IPS DF 4.7 (cell line): Measurements from ENCODE around the gene TICRR.

Experiments used
- DNase-seq: peaks from one replicate; pipeline ENCODE4 v3.0.0-alpha.2; 2013; ENCODE audit warnings: low spot score; ENCODE audit errors: extremely low read depth

TICRR gene

DNA sequence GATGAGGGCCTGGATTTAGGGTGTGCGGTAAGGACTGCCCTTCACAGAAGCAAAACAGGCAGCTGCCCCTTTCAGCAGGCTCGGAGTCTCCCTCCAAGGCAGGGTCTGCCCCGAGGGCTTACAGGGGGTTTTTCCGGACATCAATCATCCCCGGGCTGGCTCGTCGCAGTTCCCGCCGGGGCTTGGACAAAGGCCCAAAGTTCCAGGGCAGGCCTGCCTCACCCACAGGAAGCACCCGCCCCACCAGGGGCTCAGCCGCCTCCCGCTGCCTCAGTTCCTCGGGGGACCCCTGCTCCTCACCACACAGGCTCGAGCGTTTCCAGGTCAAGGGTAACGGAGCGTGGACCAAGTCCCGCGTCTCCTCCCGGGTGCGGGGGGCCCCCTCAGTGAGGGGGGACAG is 53.0 kb downstream of the TICRR start:
- no peak for DNase-seq

DNA sequence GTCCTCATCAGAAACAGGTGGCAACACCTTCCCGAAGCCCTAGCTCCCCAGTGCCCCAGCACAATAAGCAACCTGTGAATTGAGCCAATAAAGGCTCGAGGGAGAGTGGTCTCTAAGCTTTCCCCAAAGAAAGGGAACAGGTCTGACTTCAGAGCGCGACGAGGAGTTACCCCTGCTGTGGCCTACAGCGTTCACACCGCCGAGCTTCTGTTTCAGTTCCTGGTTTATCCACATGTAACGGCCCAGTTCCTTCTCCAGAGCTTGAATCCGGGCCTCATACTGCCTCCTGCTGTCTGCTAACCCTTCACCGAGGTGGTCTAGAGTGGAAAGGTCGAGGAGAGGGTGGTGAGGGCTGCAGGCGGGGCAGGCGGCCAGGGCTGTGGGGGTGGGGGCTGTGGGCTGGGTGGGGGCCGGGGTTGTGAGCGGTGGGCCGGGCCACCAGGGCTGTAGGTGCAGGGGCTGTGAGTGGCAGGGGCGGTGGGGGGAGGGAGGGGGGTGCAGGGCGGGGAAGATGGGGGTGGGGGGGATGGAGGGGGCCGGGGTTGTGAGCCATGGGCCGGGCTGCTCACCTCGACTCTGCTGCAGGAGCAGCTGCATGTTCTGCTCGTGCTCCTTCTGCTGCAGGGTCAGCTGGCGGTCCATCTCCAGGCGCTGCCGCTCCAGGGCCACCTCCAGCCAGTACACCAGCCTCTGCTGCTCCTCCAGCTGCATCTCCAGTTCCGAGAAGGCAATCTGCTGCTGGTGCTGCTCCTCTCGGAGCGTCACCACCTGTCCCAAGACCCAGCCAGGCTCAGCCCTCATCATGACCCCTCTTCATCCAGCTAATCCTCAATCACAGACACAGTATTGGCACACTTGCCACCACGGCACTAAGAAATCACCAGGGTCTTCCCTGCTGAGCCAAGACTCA is 53.8 kb downstream of the TICRR start:
- no peak for DNase-seq

DNA sequence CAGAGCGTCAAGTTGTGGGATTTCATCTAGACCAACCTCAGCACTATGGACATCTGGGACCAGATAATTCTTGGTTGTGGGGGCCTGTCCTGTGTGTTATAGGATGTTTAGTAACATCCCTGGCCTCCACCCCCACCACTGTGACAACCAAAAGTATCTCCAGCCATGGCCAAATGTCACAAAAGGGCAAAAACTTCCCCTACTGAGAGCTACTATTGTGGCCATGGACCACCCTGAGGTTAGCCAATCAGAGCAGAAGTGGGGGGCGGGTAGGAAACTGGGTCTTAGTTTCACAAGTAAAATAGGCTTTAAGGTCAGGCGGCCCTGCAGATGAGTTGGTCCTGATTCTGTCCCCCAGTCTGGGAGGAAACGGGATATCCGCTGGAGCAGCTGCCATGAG is 54.6 kb downstream of the TICRR start:
- DNase-seq: no peak

DNA sequence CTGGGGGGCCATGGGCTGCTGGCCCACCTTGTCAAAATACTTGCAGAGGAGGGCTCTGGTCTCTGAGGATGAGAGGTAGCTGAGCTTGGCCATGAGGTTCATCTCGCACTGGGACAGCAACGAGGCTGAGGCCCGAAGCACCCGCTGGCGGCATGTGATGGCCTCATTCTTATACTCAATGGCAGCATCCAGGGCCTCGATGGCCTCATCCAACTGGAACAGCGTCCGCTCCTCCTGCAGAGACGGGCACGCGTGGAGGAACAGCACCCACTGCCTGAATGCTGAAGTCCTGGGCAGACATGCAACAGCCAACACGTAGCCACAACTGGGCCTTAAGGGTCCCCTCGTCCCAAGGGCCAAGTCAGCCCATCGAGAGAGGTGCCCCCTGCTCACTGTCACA is 55.0 kb downstream of the TICRR start:
- DNase-seq: no peak

DNA sequence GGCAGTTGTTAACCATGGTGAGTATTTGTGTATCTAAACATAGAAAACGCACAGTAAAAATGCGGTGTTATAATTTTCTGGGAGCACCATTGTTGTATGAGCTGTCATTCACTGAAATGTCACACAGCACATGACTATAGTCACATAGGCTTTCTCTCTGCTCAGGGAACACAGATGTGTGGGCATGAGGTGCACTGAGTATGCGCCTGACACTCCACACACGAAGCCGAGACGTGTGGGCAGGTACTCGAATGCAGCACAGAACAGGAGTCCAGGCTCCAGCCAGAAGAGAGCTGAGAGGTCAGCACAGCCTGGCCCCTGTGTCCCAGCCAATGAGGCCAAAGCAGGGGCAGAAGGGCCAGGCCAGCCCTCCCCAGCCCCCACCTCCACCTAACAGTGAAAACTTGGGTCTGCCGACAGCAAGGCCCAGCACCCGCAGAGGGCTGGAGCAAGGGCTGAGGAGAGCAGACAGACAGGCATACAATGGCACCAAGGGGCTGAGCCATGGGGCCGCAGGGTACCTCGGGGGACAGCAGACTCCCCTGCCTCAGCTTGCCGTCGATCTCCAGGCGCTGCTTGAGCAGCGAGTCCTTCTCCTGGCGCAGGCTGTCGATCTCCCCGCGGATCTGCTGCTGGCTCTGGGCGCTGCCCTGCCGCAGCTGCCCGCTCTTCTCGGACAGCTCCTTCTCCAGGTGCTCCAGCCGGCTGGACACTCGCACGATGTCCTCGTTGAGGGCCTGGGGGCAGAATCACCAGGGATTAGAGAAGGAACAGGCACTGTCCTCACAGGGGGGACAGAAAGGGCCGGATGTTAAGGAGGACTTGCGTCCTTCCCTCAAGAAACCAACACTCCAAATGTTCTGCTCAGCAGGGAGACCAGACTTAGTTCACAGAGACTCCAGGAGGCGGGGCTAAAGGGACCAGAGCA is 56.0 kb downstream of the TICRR start:
- DNase-seq: no peak

DNA sequence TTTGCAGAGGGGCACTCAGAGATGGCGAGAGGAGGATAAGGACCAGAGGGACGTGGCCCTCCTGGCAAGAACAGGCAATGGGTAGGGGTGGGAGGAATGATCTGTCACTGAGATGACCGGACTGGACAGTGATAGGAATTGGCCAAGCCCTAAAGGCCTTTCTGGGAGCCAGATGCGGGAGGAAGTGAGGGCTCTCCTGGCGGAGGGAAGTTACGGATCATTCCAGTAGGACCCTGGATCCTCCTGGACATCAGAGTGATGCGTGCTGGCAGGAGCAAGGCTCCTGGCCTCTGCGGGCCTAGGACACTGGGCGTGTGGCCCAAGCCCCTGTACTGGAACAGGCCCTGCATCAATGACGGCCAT is 56.6 kb downstream of the TICRR start:
- DNase-seq: no peak

DNA sequence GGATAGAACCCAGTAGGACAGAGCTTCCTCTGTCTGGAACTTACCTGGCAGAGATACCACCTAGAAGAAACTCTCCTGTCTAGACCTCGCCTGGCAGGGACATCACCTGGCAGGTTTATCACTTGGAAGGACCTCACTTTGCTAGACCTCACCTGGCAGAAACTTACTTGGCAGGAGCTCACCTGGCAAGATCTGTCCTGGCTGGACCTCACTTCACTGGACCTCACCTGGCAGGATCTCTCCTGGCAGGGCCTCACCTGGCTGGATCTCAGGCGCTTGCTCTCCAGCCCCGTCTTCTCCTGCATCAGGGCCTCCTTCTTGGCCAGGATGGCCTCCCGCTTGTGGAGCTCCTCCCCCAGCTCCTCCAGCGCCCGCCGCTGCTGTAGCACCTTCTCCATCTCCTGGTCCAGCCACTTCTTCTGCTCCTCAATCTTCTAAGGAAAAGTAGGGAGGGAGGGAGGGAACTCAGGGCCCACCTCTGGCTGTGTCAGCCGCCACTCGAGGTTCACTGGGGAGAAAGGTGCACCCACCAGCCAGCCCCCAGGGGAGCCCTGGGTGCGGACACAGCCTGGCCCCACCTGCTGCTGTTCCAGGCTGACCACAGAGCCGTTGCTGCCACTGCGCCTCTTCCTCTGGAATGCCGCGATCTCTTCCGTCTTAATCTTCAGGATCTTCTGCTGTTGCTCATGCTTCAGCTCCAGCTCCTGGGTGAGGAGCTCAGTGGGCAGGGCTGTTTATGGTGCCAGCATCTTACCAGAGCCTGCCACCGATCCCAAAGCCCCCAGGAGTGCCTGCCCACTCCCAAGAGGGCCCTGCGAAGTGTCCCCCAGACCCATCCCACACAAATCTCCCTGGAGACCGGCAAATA is 57.5 kb downstream of the TICRR start:
- DNase-seq: no peak

DNA sequence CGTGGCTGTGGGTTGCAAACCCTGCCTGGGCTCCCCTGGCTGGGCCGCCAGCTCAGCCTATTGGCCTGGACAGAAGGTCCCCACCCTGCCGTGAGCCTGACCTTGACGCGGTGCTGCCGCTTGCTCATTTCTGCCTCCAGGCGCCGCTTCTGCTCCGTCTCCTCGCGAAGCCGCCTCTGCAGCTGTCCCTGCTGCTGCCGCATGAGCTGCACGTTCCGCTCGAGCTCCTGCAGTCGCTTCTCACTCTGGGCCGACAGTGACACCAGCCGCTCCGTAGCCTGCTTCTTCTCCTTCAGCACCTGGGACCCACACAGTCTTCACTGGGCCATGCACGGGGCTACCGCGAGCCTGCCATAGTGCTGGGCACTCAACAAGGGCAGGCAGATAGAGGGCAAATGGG is 58.3 kb downstream of the TICRR start:
- DNase-seq: no peak

DNA sequence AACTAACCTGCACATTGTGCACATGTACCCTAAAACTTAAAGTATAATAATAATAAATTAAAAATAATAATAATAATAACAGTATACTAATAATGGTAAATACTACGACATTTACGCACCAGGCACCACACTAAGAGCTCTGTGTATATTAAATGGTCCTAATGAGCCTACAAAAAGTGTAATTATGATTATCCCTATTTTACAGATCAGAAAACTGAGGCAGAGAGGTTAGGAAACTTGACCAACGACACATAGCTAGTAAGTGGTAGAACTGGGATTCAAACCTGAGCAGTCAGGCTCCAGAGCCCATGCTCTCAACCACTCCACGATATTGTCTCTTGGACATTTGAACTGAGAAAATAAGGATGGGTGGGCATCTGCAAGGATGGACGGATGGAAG is 65.0 kb downstream of the TICRR start:
- DNase-seq: no peak

DNA sequence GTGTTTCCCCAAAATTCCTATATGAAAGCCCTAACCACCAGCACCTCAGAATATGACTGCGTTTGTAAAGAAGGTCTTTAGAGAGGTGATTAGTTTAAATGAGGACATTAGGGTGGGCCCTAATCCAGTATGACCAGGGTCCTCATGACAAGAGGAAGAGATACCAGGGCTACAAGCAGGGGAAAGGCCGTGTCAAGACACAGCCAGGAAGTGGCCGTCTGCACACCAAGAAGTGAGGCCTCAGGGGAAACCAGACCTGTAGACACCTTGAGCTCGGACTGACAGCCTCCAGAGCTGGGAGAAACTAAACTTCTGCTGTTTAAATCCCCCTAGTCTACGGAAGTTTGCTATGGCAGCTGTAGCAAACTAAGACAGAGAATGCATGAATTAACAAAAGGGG is 65.8 kb downstream of the TICRR start:
- DNase-seq: no peak

DNA sequence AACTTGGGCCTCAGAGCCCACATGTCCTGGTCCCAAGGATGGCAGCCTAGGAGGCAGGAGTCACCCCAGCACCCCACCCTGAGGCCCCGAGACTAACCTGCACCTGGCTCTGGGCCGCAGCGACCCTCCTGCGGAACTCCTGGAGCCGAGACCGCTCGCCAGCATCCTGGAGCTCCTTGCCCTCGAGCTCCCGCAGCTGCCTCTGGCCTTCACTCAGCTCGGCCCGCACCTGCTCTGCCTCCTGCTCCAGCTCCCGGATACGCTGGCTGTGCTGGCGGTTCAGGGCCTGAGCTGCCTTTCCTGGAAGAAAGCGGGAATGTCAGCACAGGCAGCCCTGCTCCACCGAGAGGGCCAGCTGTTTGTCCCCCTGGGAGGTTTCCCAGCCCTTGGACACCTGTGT is 66.8 kb downstream of the TICRR start:
- no peak for DNase-seq

DNA sequence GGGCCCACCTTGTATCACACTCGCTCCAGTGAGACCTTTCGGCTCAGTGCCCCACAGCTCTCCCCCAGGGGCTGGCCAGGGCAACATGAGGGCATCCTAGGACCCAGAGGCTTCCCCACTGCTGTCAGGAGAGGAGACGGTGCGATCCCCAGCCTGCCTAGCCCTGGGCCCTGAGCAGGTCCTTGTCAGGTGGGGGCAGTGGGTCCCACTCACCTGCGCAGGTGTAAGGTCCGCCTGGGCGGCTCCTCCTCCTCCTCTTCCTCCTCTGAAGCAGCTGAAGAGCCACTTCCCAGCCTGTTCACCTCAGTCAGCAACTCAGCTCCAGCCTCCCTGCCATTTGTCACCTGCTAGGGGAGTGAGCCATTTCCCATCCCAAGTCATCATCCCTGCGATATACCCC is 70.4 kb downstream of the TICRR start:
- no peak for DNase-seq

DNA sequence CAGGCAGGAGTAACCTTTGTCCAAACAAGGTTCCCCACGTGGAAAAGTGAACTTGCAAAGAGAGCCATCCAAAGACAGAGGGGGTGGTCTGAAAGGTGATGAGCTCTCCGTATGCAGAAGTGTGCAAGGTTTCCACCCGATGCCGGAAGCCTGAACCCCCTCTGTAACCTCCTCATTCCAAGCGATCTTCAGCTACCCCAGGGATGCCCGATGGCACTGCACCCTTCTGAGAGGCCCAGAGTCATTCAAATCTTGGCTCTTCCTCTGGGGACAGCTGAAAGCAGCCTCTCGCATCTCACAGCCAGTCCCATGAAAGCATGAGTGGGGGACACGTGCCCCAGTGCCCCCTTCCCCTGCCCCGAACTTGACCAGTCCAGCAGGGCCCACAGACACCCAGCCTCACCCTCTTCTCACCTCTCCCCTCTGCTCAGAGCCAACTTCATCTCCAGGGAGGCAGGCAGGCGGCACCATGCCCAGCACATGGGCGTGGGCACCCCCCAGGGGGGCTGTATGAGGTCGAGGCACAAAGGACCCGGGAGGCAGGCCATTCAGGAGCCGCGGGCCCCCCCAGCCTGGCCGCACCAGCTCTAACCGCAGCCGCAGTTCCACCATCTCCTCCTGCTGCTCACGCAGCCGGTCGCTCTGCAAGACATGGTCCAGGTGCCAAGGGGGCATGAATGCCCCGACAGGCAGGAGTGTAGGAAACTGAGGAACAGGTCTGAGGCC is 71.3 kb downstream of the TICRR start:
- DNase-seq: no peak

DNA sequence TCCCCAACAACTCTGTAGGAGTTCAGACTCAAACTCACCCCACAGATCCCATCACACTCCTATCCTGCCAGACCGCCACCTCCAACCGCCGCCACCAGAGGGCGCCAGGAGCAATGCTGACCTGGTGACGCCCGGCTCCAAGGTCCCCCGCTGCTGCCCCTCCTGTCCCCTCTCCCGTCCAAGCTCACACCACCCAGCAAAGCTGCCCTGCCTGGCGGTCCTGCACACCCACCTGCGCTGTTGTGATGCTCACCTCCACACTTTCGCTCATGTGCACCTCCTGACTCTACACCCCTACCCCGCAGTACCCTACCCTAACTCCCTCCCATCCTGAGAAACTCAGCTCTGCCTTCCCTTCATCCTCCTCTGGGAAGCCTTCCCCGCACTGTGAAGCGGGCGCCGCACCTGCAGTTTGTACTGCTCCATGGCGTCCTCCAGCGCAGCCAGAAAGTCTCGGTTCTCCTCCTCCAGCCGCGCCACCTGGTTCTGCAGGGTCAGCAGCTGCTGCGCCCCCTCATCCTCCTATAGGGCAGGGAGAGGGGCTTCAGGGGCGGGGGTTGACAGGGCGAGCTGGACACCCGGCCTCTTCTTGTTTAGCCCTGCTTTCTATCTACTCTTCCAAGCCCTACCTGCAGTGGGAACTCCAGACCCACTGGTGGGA is 72.1 kb downstream of the TICRR start:
- DNase-seq: no peak

DNA sequence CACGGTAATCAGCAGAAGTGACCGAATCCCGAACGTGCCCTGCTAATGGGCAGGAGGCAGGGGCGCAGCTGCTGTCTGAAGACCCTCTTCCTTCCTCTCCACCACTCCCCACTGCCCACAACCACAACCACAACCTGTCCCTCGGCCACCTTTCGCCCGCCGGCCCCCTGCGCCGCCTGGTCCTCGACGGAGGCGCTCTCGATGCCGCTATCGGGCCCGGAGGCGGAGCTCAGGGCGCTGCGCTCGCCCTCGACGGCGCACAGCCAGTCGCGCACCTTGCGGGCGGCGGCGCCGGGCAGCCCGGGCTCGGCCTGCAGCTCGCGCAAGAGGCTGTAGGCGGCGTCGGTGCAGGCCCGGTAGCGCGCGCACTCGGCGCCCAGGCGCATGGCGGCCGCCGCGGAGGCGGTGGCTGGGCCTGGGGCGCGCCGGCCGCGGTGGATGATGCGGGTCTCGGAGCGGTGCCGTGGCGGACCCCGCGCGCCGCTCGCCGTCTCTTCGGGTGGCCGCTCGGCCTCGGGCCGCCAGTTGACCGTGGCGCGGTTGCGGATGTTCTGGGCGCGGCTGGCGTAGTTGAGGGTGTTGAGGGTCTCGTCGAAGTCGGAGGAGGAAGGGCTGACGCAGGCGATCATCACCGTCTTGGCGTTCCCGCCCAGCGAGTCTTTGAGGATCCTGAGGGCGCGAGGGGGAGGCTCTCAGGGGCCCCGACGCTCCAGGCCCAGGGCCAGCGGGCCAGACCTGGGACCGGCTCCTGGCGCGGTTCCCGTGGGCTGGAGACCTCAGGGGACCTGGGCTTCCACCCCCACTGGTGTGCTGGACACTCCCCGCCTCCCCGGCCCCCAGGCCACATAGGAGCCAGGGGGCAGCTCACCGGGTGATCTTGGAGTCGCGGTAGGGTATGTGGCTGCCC is 73.1 kb downstream of the TICRR start:
- DNase-seq: no peak

DNA sequence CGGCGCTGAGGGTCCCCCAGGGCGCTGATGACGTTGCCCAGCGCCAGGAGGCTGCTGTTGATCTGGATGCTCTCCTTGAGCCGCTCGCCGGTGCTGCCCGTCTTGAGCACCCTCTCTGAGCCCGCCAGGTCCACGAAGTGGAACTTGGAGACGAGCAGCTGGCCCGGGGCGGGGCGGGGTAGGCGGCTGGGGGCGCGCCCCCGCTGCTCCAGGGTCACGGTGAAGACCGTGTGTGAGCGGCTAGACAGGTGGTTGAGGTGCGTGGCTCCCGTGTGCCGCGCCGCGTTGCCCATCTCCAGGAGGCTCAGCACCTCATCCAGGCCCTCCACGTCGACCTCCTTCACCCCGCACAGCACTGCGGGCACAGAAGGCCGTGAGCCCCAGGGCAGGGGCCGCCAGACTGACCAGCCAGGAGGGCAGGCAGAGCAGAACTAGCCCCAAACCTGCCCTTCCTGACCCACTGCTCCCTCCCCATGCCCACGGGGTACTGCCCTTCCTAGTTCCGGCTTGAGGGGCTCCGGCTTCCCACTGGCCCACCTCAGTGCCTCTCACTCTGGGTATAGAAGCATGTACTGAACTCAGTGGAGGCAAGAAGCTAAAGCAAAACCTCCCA is 73.8 kb downstream of the TICRR start:
- no peak for DNase-seq

DNA sequence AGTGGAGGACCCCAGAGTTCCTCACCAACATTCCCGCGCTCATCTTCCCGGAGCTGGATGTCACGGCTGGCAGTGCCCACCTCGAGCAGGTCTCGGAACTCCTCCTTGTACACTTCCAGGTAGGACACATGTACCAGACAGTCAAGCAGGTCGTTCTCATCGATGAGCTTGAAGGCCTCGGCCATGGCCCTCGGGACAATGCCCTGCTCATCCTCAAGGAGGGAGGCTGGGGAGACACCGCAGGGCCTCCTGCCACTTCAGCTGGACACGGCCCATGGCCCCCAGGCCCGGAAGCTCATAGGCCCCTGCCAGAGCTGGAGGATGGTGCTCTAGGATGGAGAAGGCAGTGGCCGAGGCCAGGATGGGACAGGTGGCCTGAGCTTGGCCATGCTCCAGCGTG is 74.4 kb downstream of the TICRR start:
- no peak for DNase-seq

DNA sequence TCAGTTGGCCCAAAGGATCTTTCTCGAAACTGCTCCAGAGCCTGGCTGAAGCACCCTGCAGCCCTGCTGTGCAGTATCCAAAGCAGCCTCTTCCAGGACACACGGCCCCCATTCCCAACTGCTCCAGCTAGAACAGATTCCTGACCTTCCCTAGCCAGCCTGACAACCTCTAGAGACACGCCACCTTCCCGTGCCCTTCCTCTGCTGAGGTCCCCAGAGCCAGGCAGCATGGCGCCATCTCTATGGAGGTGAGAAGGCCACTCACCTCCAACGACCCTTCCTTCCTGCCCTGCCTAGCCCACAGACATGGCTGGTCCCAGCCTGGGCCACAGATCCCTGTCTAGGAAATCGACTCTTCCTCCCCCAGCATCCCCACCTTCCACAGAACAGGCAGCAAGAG is 76.9 kb downstream of the TICRR start:
- DNase-seq: no peak

DNA sequence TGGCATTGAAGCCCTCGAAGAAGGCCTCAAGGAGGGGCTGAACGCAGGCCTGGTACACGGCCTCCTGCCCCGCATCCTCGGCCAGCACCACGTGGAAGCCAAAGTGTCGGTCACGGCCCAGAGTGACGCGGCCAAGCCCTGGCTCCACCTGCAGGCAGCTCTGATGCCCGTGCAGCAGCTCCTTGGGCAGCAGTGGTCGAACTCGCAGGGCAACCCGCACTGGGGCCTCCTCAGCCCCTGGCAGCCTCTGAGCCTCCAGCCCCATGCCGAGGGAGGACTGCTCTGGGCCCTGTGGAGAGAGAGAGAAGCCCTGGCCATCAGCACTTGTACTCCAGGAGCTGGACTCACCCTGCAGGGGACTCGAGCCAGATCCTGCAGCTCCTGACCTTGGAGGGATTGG is 77.4 kb downstream of the TICRR start:
- no peak for DNase-seq
